ENCODE results near the gene ZNF154. TPM values are rescaled to one million over a fixed set of nuclear protein-coding genes. Genes with fewer than 3 reads are reported as not detected.

ZNF154 gene
- total RNA-seq, 1 donor = 7.6 TPM

DNA sequence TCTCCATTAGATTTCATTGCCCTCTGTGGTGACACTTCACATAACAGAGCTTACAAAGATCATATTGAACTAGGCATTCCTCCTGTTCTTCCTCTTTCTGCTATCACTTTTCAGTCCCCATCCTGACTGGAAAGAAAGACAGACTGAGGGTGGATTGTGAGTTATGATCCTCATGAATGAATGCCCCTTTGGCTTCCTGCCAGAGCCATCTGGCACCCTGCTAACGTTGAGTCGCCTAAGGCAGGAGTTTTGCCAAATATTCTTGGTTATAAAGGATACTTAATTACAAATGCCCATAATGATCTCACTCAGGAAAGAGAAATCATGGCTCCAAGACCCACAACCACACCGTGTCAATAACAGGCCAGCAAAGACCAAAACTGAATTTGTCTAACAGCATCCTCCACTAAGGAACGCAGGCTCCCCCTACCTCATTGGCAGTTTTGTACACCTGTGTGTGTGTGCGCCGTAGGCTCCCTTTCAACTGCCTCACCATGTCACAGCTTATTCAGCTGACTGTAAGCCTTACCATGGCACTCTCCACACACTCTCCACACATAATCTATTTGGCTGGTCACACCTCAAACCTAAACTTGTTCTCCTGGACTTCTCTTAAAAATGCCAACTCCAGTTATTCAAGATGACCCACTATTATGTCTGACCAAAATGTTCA lies 60.5 kb downstream of the ZNF154 start:
- no peak overlapping the region for H3K27ac ChIP-seq (ENCODE audit: low read depth, low read length)
- no peaks in the 10 kb centered on the region for H3K4me1 ChIP-seq (ENCODE audit: insufficient read depth, low read length)
- no peaks in the 10 kb centered on the region for H4K20me1 ChIP-seq (ENCODE audit: insufficient read depth, low read length)
- TF ChIP-seq, protein P1, sequence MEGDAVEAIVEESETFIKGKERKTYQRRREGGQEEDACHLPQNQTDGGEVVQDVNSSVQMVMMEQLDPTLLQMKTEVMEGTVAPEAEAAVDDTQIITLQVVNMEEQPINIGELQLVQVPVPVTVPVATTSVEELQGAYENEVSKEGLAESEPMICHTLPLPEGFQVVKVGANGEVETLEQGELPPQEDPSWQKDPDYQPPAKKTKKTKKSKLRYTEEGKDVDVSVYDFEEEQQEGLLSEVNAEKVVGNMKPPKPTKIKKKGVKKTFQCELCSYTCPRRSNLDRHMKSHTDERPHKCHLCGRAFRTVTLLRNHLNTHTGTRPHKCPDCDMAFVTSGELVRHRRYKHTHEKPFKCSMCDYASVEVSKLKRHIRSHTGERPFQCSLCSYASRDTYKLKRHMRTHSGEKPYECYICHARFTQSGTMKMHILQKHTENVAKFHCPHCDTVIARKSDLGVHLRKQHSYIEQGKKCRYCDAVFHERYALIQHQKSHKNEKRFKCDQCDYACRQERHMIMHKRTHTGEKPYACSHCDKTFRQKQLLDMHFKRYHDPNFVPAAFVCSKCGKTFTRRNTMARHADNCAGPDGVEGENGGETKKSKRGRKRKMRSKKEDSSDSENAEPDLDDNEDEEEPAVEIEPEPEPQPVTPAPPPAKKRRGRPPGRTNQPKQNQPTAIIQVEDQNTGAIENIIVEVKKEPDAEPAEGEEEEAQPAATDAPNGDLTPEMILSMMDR (IDR thresholded peaks at IDR 0.05; ENCODE audit: extremely low read depth, low read depth, low read length) = no peak
- H3K4me2 ChIP-seq (ENCODE audit: insufficient read depth, low read length) = no peak overlapping the region
- DNase-seq (ENCODE audit: insufficient read length, low spot score, missing footprints) = no peak
- H3K27me3 ChIP-seq (ENCODE audit: insufficient read depth, low read length) = no peaks in the 10 kb centered on the region
- H3K4me3 ChIP-seq (ENCODE audit: insufficient read depth, low read length) = no peak overlapping the region
- no peaks in the 10 kb centered on the region for H3K36me3 ChIP-seq (ENCODE audit: insufficient read depth, low read length)
- no peaks in the 10 kb centered on the region for H3K79me2 ChIP-seq (ENCODE audit: insufficient read depth, low read length)
- H3K9me3 ChIP-seq (ENCODE audit: low read depth, low read length) = no peaks in the 10 kb centered on the region
- H2AFZ ChIP-seq (ENCODE audit: low read length) = no peak overlapping the region

Other genes starting within 250 kb of the ZNF154 start
- 19.2 and 22.1 TPM in 2 replicates for gene ZNF772, start 231.6 kb downstream of the ZNF154 start, total RNA-seq
- gene ZNF419, start 221.5 kb downstream of the ZNF154 start, total RNA-seq = 18.3 and 19.9 TPM in 2 replicates
- 23.6 and 30.0 TPM in 2 replicates for gene ZNF773, start 209.3 kb downstream of the ZNF154 start, total RNA-seq
- 5.8 and 6.5 TPM in 2 replicates for gene ZNF549, start 181.8 kb downstream of the ZNF154 start, total RNA-seq
- 6.5 and 7.2 TPM in 2 replicates for gene ZNF550, start 149.3 kb downstream of the ZNF154 start, total RNA-seq
- 4.3 and 6.2 TPM in 2 replicates for gene ZNF416, start 130.3 kb downstream of the ZNF154 start, total RNA-seq
- gene ZIK1, start 125.1 kb downstream of the ZNF154 start, total RNA-seq = 11.2 and 11.6 TPM in 2 replicates
- gene ZNF530, start 109.3 kb downstream of the ZNF154 start, total RNA-seq = 4.1 and 4.7 TPM in 2 replicates
- gene ZNF134, start 95.0 kb downstream of the ZNF154 start, total RNA-seq = 18.5 and 22.1 TPM in 2 replicates
- 9.4 and 10.9 TPM in 2 replicates for gene ZNF211, start 76.0 kb downstream of the ZNF154 start, total RNA-seq
- gene ZSCAN4, start 40.3 kb downstream of the ZNF154 start, total RNA-seq = under 0.01 and 0.36 TPM in 2 replicates
- 8.3 and 9.8 TPM in 2 replicates for gene ZNF551, start 27.2 kb downstream of the ZNF154 start, total RNA-seq
- 11.2 TPM in 2 replicates for gene ZNF671, start 18.4 kb upstream of the ZNF154 start, total RNA-seq
- 15.9 and 16.3 TPM in 2 replicates for gene ZNF776, start 37.6 kb upstream of the ZNF154 start, total RNA-seq
- gene ZNF586, start 60.5 kb upstream of the ZNF154 start, total RNA-seq = 19.5 and 21.5 TPM in 2 replicates
- gene ZNF552, start 105.7 kb upstream of the ZNF154 start, total RNA-seq = 5.8 and 5.9 TPM in 2 replicates
- gene ZNF587B, start 121.1 kb upstream of the ZNF154 start, total RNA-seq = 21.2 and 24.2 TPM in 2 replicates
- gene ZNF587, start 140.7 kb upstream of the ZNF154 start, total RNA-seq = 21.8 and 26.4 TPM in 2 replicates
- 12.7 and 15.9 TPM in 2 replicates for gene ZNF814, start 179.8 kb upstream of the ZNF154 start, total RNA-seq
- 20.6 TPM in 2 replicates for gene ZNF417, start 207.4 kb upstream of the ZNF154 start, total RNA-seq
- gene ZNF418, start 226.2 kb upstream of the ZNF154 start, total RNA-seq = 4.7 and 5.1 TPM in 2 replicates
- 5.8 and 5.9 TPM in 2 replicates for gene ZNF256, start 238.5 kb upstream of the ZNF154 start, total RNA-seq

Data from osteoblast (primary cell).